Measurements from ENCODE around the gene DNAJC18. TPM values are rescaled to one million over a fixed set of nuclear protein-coding genes. Genes with fewer than 3 reads are reported as not detected.

DNAJC18 gene
- total RNA-seq, 1 experiment from 2014 or later, result 16.7 TPM

GRCh38 chr5:139371482-139372435 lies 67.6 kb downstream of the DNAJC18 start:
- no peaks in the 10 kb centered on the region for H3K27me3 ChIP-seq (replicated peaks; ENCODE audit: insufficient read depth, low read depth, low read length, poor library complexity)
- intact Hi-C loops (cut with micrococcal nuclease; ENCODE audit: unreplicated experiment), result no loop called here
- H3K9me3 ChIP-seq (ENCODE audit: low read depth, low read length, poor library complexity, severe bottlenecking), result no peaks in the 10 kb centered on the region
- TF ChIP-seq CTCF (conservative IDR thresholded peaks at IDR 0.05; ENCODE audit: low read depth, low read length), result no peak
- TF ChIP-seq EZH2 (IDR thresholded peaks at IDR 0.05; ENCODE audit: borderline replicate concordance, low read depth, low read length, poor library complexity, severe bottlenecking), result no peak
- ChIA-PET CTCF (no interaction called here), POLR2A (ENCODE audit: low non-redundant PET) (interaction anchor here (0.6 kb wide), 1 partner anchor 10 kb away, joined by 4 read pairs; no protein-coding TSS in a partner anchor)
- DNase-seq (ENCODE audit: low spot score), result no peak
- H3K36me3 ChIP-seq (ENCODE audit: insufficient read depth, low read length, poor library complexity, severe bottlenecking), result peaks cover 41% of the 10 kb centered on the region
- no peak overlapping the region for H3K27ac ChIP-seq (ENCODE audit: low read depth, low read length, poor library complexity, severe bottlenecking)
- H3K4me1 ChIP-seq (ENCODE audit: insufficient read depth, low read length, poor library complexity, severe bottlenecking), result no peaks in the 10 kb centered on the region
- H3K4me3 ChIP-seq (ENCODE audit: low read depth, low read length, poor library complexity, severe bottlenecking), result no peak overlapping the region
- no TSS peak for BruUV-seq (replicated peaks)

GRCh38 chr5:139369181-139369580 lies 70.1 kb downstream of the DNAJC18 start:
- no TSS peak for BruUV-seq (replicated peaks)
- no peak for DNase-seq (ENCODE audit: low spot score)
- ChIA-PET POLR2A (ENCODE audit: low non-redundant PET) (no interaction called here), CTCF (interaction anchor here (0.5 to 1.2 kb wide), 3 partner anchors 49 to 790 kb away, joined by 4 to 12 read pairs (median 4); no protein-coding TSS in a partner anchor)
- intact Hi-C loops (cut with micrococcal nuclease; ENCODE audit: unreplicated experiment), result no loop called here
- H3K36me3 ChIP-seq (ENCODE audit: insufficient read depth, low read length, poor library complexity, severe bottlenecking), result peaks cover 66% of the 10 kb centered on the region
- no peaks in the 10 kb centered on the region for H3K4me1 ChIP-seq (ENCODE audit: insufficient read depth, low read length, poor library complexity, severe bottlenecking)
- H3K9me3 ChIP-seq (ENCODE audit: low read depth, low read length, poor library complexity, severe bottlenecking), result no peaks in the 10 kb centered on the region
- no peak overlapping the region for H3K4me3 ChIP-seq (ENCODE audit: low read depth, low read length, poor library complexity, severe bottlenecking)
- no peak overlapping the region for H3K27ac ChIP-seq (ENCODE audit: low read depth, low read length, poor library complexity, severe bottlenecking)
- TF ChIP-seq EZH2 (IDR thresholded peaks at IDR 0.05; ENCODE audit: borderline replicate concordance, low read depth, low read length, poor library complexity, severe bottlenecking), result no peak
- no peak for TF ChIP-seq CTCF (conservative IDR thresholded peaks at IDR 0.05; ENCODE audit: low read depth, low read length)
- no peaks in the 10 kb centered on the region for H3K27me3 ChIP-seq (replicated peaks; ENCODE audit: insufficient read depth, low read depth, low read length, poor library complexity)

- Histone ChIP-seq H3K36me3 (ENCODE audit: insufficient read depth, low read length, poor library complexity, severe bottlenecking) (peaks cover 71% of the 10 kb centered on the region), H3K27me3 (replicated peaks; ENCODE audit: insufficient read depth, low read depth, low read length, poor library complexity) (no peaks in the 10 kb centered on the region), H3K27ac (ENCODE audit: low read depth, low read length, poor library complexity, severe bottlenecking) (no peak overlapping the region), H3K9me3 (ENCODE audit: low read depth, low read length, poor library complexity, severe bottlenecking) (no peaks in the 10 kb centered on the region), H3K4me1 (ENCODE audit: insufficient read depth, low read length, poor library complexity, severe bottlenecking) (no peaks in the 10 kb centered on the region), H3K4me3 (ENCODE audit: low read depth, low read length, poor library complexity, severe bottlenecking) (no peak overlapping the region)
- BruUV-seq (replicated peaks), result no TSS peak
- POLR2A ChIA-PET (ENCODE audit: low non-redundant PET), result no interaction called here
- CTCF ChIA-PET, result interaction anchor here (0.5 to 1.2 kb wide), 5 partner anchors 48 to 790 kb away, joined by 3 to 12 read pairs (median 4); no protein-coding TSS in a partner anchor
- DNase-seq (ENCODE audit: low spot score), result peak; percentile 39
- TF ChIP-seq CTCF (conservative IDR thresholded peaks at IDR 0.05; ENCODE audit: low read depth, low read length), result peak; percentile 36
- no peak for TF ChIP-seq EZH2 (IDR thresholded peaks at IDR 0.05; ENCODE audit: borderline replicate concordance, low read depth, low read length, poor library complexity, severe bottlenecking)
- intact Hi-C loops (cut with micrococcal nuclease; ENCODE audit: unreplicated experiment), result no loop called here
Measured at GRCh38 chr5:139368613-139369012, 70.7 kb downstream of the DNAJC18 start.

Data from A673 (cell line).